H1 (cell line): ENCODE results near the gene PHETA1. TPM values are rescaled to one million over a fixed set of nuclear protein-coding genes. Genes with fewer than 3 reads are reported as not detected.

Experiments
- CTCF ChIA-PET: fragments of 300-600 bp; sonication (Branson Sonifier 250); formaldehyde crosslinking; loops from one replicate; lab custom pipeline; 2021; ENCODE audit not compliant: partially characterized antibody; lab: Charles Lee
- POLR2A ChIA-PET: fragments of 300-600 bp; sonication (Branson Sonifier 250); formaldehyde crosslinking; loops from one replicate; lab custom pipeline; 2021; ENCODE audit warnings: inconsistent platforms; ENCODE audit not compliant: partially characterized antibody; lab: Charles Lee
- DNase-seq, 2 experiments: peaks; one replicate each; pipeline versions ENCODE4 v3.0.0 to v3.0.0-alpha.2; 2010 to 2022; ENCODE audit warnings: low spot score in 2 of 2, low read depth in 1 of 2, mixed read lengths in 1 of 2
- FAIRE-seq: peaks from 2 replicates; lab custom pipeline; 2011; peaks lifted over from hg19 to GRCh38; lab: Jason Lieb, UNC
- H2AFZ ChIP-seq: 2 replicates; pipeline ENCODE4 v1.8.1; 2012; ENCODE audit warnings: low read length, inconsistent platforms
- H2AK5ac ChIP-seq: 2 replicates; pipeline ENCODE4 v1.6.1; 2013; ENCODE audit warnings: low read depth, low read length
- H2BK120ac ChIP-seq: replicated peaks from 2 replicates; pipeline ENCODE3; 2013; ENCODE audit warnings: low read depth, low read length, inconsistent platforms
- H2BK12ac ChIP-seq: 2 replicates; pipeline ENCODE4 v1.6.1; 2013; ENCODE audit warnings: low read depth, low read length
- H2BK15ac ChIP-seq: 2 replicates; pipeline ENCODE4 v1.6.1; 2013; ENCODE audit warnings: low read length
- H2BK20ac ChIP-seq: 2 replicates; pipeline ENCODE4 v1.6.1; 2013; ENCODE audit warnings: low read length
- H2BK5ac ChIP-seq: 2 replicates; pipeline ENCODE4 v1.6.1; 2013; ENCODE audit warnings: low read depth, low read length
- H3K14ac ChIP-seq: 2 replicates; pipeline ENCODE4 v1.6.1; 2013; ENCODE audit warnings: inconsistent platforms; ENCODE audit not compliant: insufficient read length
- H3K18ac ChIP-seq: 2 replicates; pipeline ENCODE4 v1.6.1; 2013; ENCODE audit warnings: low read length; ENCODE audit errors: extremely low read depth
- H3K23ac ChIP-seq: 2 replicates; pipeline ENCODE4 v1.6.1; 2013; ENCODE audit warnings: inconsistent platforms; ENCODE audit not compliant: insufficient read length
- H3K23me2 ChIP-seq: 2 replicates; pipeline ENCODE4 v1.6.1; 2013; ENCODE audit warnings: low read depth, low read length
- H3K27ac ChIP-seq: 2 replicates; pipeline ENCODE4 v1.6.1; 2011; ENCODE audit warnings: low read depth, low read length, inconsistent platforms
- H3K27me3 ChIP-seq, 4 experiments: replicated peaks in 1 of 4; 1 replicate in 1 of 4; 2 replicates in 3 of 4; pipeline versions ENCODE4 v1.6.1 to v1.8.1; 2011 to 2013; ENCODE audit warnings: low read length in 3 of 4, mild to moderate bottlenecking in 3 of 4, inconsistent platforms in 2 of 4, mixed read lengths in 2 of 4, moderate library complexity in 1 of 4; ENCODE audit not compliant: control insufficient read depth in 3 of 4, insufficient read depth in 3 of 4; ENCODE audit errors: extremely low read depth in 1 of 4
- H3K36me3 ChIP-seq, 4 experiments: 2 replicates each; pipeline versions ENCODE4 v1.6.1 to v1.8.1; 2011 to 2013; ENCODE audit warnings: mild to moderate bottlenecking in 4 of 4, low read length in 3 of 4, moderate library complexity in 2 of 4, control low read depth in 1 of 4, inconsistent platforms in 1 of 4; ENCODE audit not compliant: insufficient read depth in 4 of 4, control insufficient read depth in 2 of 4
- H3K4ac ChIP-seq: replicated peaks from 2 replicates; pipeline ENCODE3; 2013; ENCODE audit warnings: low read length, low read depth, mixed read lengths, inconsistent platforms; ENCODE audit not compliant: insufficient read length
- H3K4me1 ChIP-seq, 4 experiments: replicated peaks in 1 of 4; 1 replicate in 1 of 4; 2 replicates in 3 of 4; pipeline versions ENCODE4 v1.6.1 to v1.8.1; 2011 to 2013; ENCODE audit warnings: low read length in 3 of 4, inconsistent platforms in 2 of 4, mixed read lengths in 1 of 4; ENCODE audit not compliant: insufficient read depth in 4 of 4, control insufficient read depth in 3 of 4
- H3K4me2 ChIP-seq, 2 experiments: 2 replicates each; pipeline versions ENCODE4 v1.6.1 to v1.8.1; 2011 to 2013; ENCODE audit warnings: low read depth in 2 of 2, low read length in 2 of 2, control low read depth in 1 of 2, inconsistent platforms in 1 of 2, mild to moderate bottlenecking in 1 of 2; ENCODE audit not compliant: insufficient read depth in 1 of 2
- H3K4me3 ChIP-seq, 4 experiments: fragments of 200-600, 300-600 bp in 1 of 4; sonication (generic), shearing (Covaris generic), sonication (Bioruptor Twin) in 1 of 4; 2 replicates each; pipeline versions ENCODE4 v1.5.1 to v1.8.1; 2011 to 2016; ENCODE audit warnings: low read length in 4 of 4, low read depth in 3 of 4, control low read depth in 2 of 4, inconsistent platforms in 2 of 4, mild to moderate bottlenecking in 2 of 4, mixed read lengths in 1 of 4, moderate library complexity in 1 of 4; ENCODE audit not compliant: insufficient read depth in 2 of 4; ENCODE audit errors: extremely low read depth in 1 of 4
- H3K56ac ChIP-seq: replicated peaks from 2 replicates; pipeline ENCODE3; 2013; ENCODE audit warnings: low read depth, mild to moderate bottlenecking, mixed read lengths, low read length, inconsistent platforms; ENCODE audit not compliant: insufficient read length
- H3K79me1 ChIP-seq: 2 replicates; pipeline ENCODE4 v1.6.1; 2013; ENCODE audit warnings: low read depth, low read length, control low read depth
- H3K79me2 ChIP-seq, 2 experiments: 2 replicates each; pipeline versions ENCODE4 v1.6.1 to v1.8.1; 2012 to 2013; ENCODE audit warnings: low read length in 2 of 2, mild to moderate bottlenecking in 2 of 2, inconsistent platforms in 1 of 2; ENCODE audit not compliant: insufficient read depth in 2 of 2, control insufficient read depth in 1 of 2
- H3K9ac ChIP-seq, 4 experiments: replicated peaks in 1 of 4; 1 replicate in 1 of 4; 2 replicates in 3 of 4; pipeline versions ENCODE4 v1.6.1 to v1.8.1; 2011 to 2013; ENCODE audit warnings: low read depth in 3 of 4, low read length in 3 of 4, control low read depth in 2 of 4, mild to moderate bottlenecking in 2 of 4, moderate library complexity in 2 of 4, inconsistent platforms in 1 of 4; ENCODE audit errors: extremely low read depth in 1 of 4
- H3K9me3 ChIP-seq, 2 experiments: 2 replicates each; pipeline versions ENCODE4 v1.6.1 to v1.8.1; 2012 to 2013; ENCODE audit warnings: mild to moderate bottlenecking in 2 of 2, moderate library complexity in 2 of 2, control low read depth in 1 of 2, inconsistent platforms in 1 of 2, low read depth in 1 of 2, low read length in 1 of 2, mixed read lengths in 1 of 2; ENCODE audit not compliant: insufficient read depth in 2 of 2
- H4K20me1 ChIP-seq, 2 experiments: replicated peaks in 1 of 2; 2 replicates each; pipeline versions ENCODE3 to v1.8.1; 2011 to 2013; ENCODE audit warnings: inconsistent platforms in 2 of 2, low read length in 2 of 2, mild to moderate bottlenecking in 1 of 2; ENCODE audit not compliant: insufficient read depth in 2 of 2, control insufficient read depth in 1 of 2
- H4K5ac ChIP-seq: 2 replicates; pipeline ENCODE4 v1.6.1; 2013; ENCODE audit warnings: low read length, low read depth, mixed read lengths, inconsistent platforms; ENCODE audit not compliant: insufficient read length
- H4K8ac ChIP-seq: 2 replicates; pipeline ENCODE4 v1.8.0; 2013; ENCODE audit warnings: mild to moderate bottlenecking, moderate library complexity, low read length, inconsistent platforms; ENCODE audit not compliant: insufficient read depth; ENCODE audit errors: extremely low read depth
- H4K91ac ChIP-seq: replicated peaks from 2 replicates; pipeline ENCODE3; 2013; ENCODE audit warnings: low read length, mixed read lengths, inconsistent platforms; ENCODE audit not compliant: insufficient read length
- CBX8 ChIP-seq: fragments of 300-800, 300-1000 bp; sonication (generic); IDR thresholded peaks from 2 replicates; pipeline ENCODE4 v1.7.1; 2016; ENCODE audit warnings: low read depth, low read length, borderline replicate concordance
- GABPA ChIP-seq: IDR thresholded peaks from 2 replicates; pipeline ENCODE4 v1.6.1; 2011; ENCODE audit warnings: mild to moderate bottlenecking, low read length, moderate library complexity, borderline replicate concordance; ENCODE audit not compliant: insufficient read depth
- NANOG ChIP-seq: IDR thresholded peaks from 2 replicates; pipeline ENCODE4 v1.6.1; 2011; ENCODE audit warnings: low read length, low read depth, mild to moderate bottlenecking, inconsistent platforms; ENCODE audit not compliant: insufficient read depth, poor library complexity, severe bottlenecking
- POLR2A ChIP-seq, 2 experiments: IDR thresholded peaks; 1 replicate in 1 of 2; 2 replicates in 1 of 2; pipeline ENCODE4 v1.6.1; 2011; ENCODE audit warnings: low read depth in 2 of 2, low read length in 2 of 2, mild to moderate bottlenecking in 2 of 2; ENCODE audit errors: control extremely low read depth in 1 of 2
- SP4 ChIP-seq: IDR thresholded peaks from 2 replicates; pipeline ENCODE4 v1.6.1; 2012; ENCODE audit warnings: low read length, inconsistent platforms
- WGBS, 2 experiments: shearing (Covaris generic) in 1 of 2; methylation state at CpG; one replicate each; pipeline versions ENCODE4 v1.1.6 to v1.1.7; 2013 to 2015; ENCODE audit warnings: low lambda C conversion rate in 2 of 2, mixed read lengths in 2 of 2, inconsistent platforms in 1 of 2, low coverage in 1 of 2, missing lambda C conversion rate in 1 of 2; ENCODE audit not compliant: insufficient replicate concordance in 2 of 2, insufficient coverage in 1 of 2, insufficient read length in 1 of 2; ENCODE audit errors: extremely low coverage in 1 of 2, missing lambda C conversion rate in 1 of 2; 5-methylcytosine and 5-hydroxymethylcytosine counted together
- polyA plus RNA-seq, 7 experiments: library from polyadenylated mRNA; depleted of rRNA in 3 of 7; stranded (reverse) in 5 of 7; unstranded in 2 of 7; fragments of >200 nt in 5 of 7; fragments of 200-250 nt in 2 of 7; gene quantifications; 1 replicate in 5 of 7; 2 replicates in 1 of 7; 4 replicates in 1 of 7; pipeline versions ENCODE4 v1.2.1 to v1.2.3, GENCODE V29; 2011 to 2013; ENCODE audit warnings: missing spikeins in 2 of 7, mixed read lengths in 2 of 7
- total RNA-seq: library from RNA; stranded (reverse); fragmentation: NEBNext Ultra II Directional; extraction: Animal tissue kit (Norgen Biotek cat#: 25700); gene quantifications from 2 replicates; pipeline ENCODE4 v1.2.1, GENCODE V29; 2021

Gene PHETA1
- total and polyA plus RNA-seq, 2 of the 8 experiments (the other 6 are each of a cell fraction or from before 2014, with no cell fraction given) = 5.2 to 12.3 TPM

- 83% methylated on average over 8 of the region's 8 CpGs; no CpG with 5 or more reads in 1 of the 2 experiments for WGBS, 2 experiments
- CTCF ChIA-PET = interaction anchor here (1.0 to 22.8 kb wide), 6 partner anchors 10 to 54 kb away, joined by 3 to 838 read pairs (median 22); partner anchors contain the start of genes PHETA1 and SH2B3
- no peak for TF ChIP-seq CBX8
- no peak for TF ChIP-seq GABPA
- no peak for TF ChIP-seq NANOG
- no peak for TF ChIP-seq POLR2A (IDR thresholded peaks at IDR 0.05; ENCODE audit: control extremely low read depth in 1 of 2, low read depth in 2 of 2, low read length in 2 of 2)
- no peak for TF ChIP-seq SP4
Observed at GRCh38 chr12:111394480-111394879, 25.6 kb upstream of the PHETA1 start.

More at GRCh38 chr12:111394480-111394879, 25.6 kb upstream of the PHETA1 start:
- Histone ChIP-seq H3K23ac (no peak overlapping the region), H3K4me3 (no peak overlapping the region), H2BK120ac (no peak overlapping the region), H4K5ac (no peak overlapping the region), H3K9me3 (no peaks in the 10 kb centered on the region), H2AK5ac (no peak overlapping the region), H3K9ac (no peak overlapping the region), H3K4me1 (no peaks in the 10 kb centered on the region), H3K79me2 (no peaks in the 10 kb centered on the region), H4K91ac (no peak overlapping the region), H2BK15ac (no peak overlapping the region), H4K8ac (no peak overlapping the region), H2BK5ac (no peak overlapping the region), H3K4ac (no peak overlapping the region), H3K23me2 (no peaks in the 10 kb centered on the region), H4K20me1 (no peaks in the 10 kb centered on the region), H3K18ac (no peak overlapping the region), H3K14ac (no peak overlapping the region), H2BK12ac (no peak overlapping the region), H3K79me1 (no peaks in the 10 kb centered on the region), H3K36me3 (no peaks in the 10 kb centered on the region), H3K4me2 (no peak overlapping the region), H2AFZ (no peak overlapping the region), H3K27me3 (no peaks in the 10 kb centered on the region), H3K27ac (no peak overlapping the region), H3K56ac (no peak overlapping the region), H2BK20ac (no peak overlapping the region)
- POLR2A ChIA-PET = interaction anchor here (2.4 kb wide), 1 partner anchor 10 kb away, joined by 10 read pairs; no protein-coding TSS in a partner anchor
- DNase-seq (no peak), FAIRE-seq (no peak)
